Keratinocyte (primary cell): ENCODE results near the gene ZNF316. TPM values are rescaled to one million over a fixed set of nuclear protein-coding genes. Genes with fewer than 3 reads are reported as not detected.

ENCODE experiments used
- DNase-seq: peaks from one replicate; pipeline ENCODE4 v3.0.0-alpha.2; 2011; ENCODE audit warnings: low read depth, missing footprints, low spot score
- FAIRE-seq: peaks from 2 replicates; lab custom pipeline; 2011; peaks lifted over from hg19 to GRCh38; lab: Jason Lieb, UNC
- H2AFZ ChIP-seq: 2 replicates; pipeline ENCODE4 v1.6.0; 2012; ENCODE audit warnings: low read length, control low read depth, inconsistent platforms; ENCODE audit not compliant: control insufficient read depth
- H3K27ac ChIP-seq: 2 replicates; pipeline ENCODE4 v1.5.1; 2011; ENCODE audit warnings: low read length; ENCODE audit not compliant: control insufficient read depth, insufficient read depth
- H3K27me3 ChIP-seq: 3 replicates; pipeline ENCODE4 v1.6.0; 2011; ENCODE audit warnings: low read length; ENCODE audit not compliant: control insufficient read depth, insufficient read depth; ENCODE audit errors: extremely low read depth
- H3K36me3 ChIP-seq, 2 experiments: 2 replicates in 1 of 2; 3 replicates in 1 of 2; pipeline ENCODE4 v1.5.1; 2011; ENCODE audit warnings: low read length in 2 of 2, mild to moderate bottlenecking in 1 of 2; ENCODE audit not compliant: control insufficient read depth in 2 of 2, insufficient read depth in 2 of 2; ENCODE audit errors: extremely low read depth in 1 of 2
- H3K4me1 ChIP-seq: 3 replicates; pipeline ENCODE4 v1.5.1; 2011; ENCODE audit warnings: low read length; ENCODE audit not compliant: control insufficient read depth, insufficient read depth; ENCODE audit errors: extremely low read depth
- H3K4me2 ChIP-seq: 3 replicates; pipeline ENCODE4 v1.6.0; 2011; ENCODE audit warnings: low read depth, low read length; ENCODE audit not compliant: control insufficient read depth, insufficient read depth; ENCODE audit errors: extremely low read depth
- H3K4me3 ChIP-seq, 3 experiments: fragments of 200-600 bp in 1 of 3; sonication (generic) in 1 of 3; 2 replicates in 2 of 3; 3 replicates in 1 of 3; pipeline ENCODE4 v1.5.1; 2011 to 2016; ENCODE audit warnings: low read length in 3 of 3, mild to moderate bottlenecking in 3 of 3, control low read depth in 2 of 3, inconsistent platforms in 1 of 3, low read depth in 1 of 3, mixed read lengths in 1 of 3, mixed run types in 1 of 3, moderate library complexity in 1 of 3; ENCODE audit not compliant: control insufficient read depth in 2 of 3, insufficient read depth in 2 of 3; ENCODE audit errors: extremely low read depth in 1 of 3
- H3K79me2 ChIP-seq: 2 replicates; pipeline ENCODE4 v1.6.0; 2012; ENCODE audit warnings: low read length; ENCODE audit not compliant: control insufficient read depth, insufficient read depth
- H3K9ac ChIP-seq: 3 replicates; pipeline ENCODE4 v1.6.0; 2011; ENCODE audit warnings: low read length; ENCODE audit not compliant: control insufficient read depth, insufficient read depth; ENCODE audit errors: extremely low read depth
- H3K9me1 ChIP-seq: 3 replicates; pipeline ENCODE4 v1.6.0; 2011; ENCODE audit warnings: low read length; ENCODE audit not compliant: control insufficient read depth, insufficient read depth; ENCODE audit errors: extremely low read depth
- H3K9me3 ChIP-seq: 2 replicates; pipeline ENCODE4 v1.5.1; 2012; ENCODE audit warnings: low read depth, low read length; ENCODE audit not compliant: control insufficient read depth
- H4K20me1 ChIP-seq: 3 replicates; pipeline ENCODE4 v1.6.0; 2011; ENCODE audit warnings: low read length; ENCODE audit not compliant: control insufficient read depth, insufficient read depth; ENCODE audit errors: extremely low read depth
- CTCF ChIP-seq, 3 experiments: IDR thresholded peaks in 1 of 3; conservative IDR thresholded peaks in 1 of 3; optimal IDR thresholded peaks in 1 of 3; 2 replicates in 2 of 3; 3 replicates in 1 of 3; pipeline versions ENCODE3 to v1.5.1; 2011; ENCODE audit warnings: low read length in 3 of 3, mild to moderate bottlenecking in 3 of 3, moderate library complexity in 2 of 3, control low read depth in 1 of 3, inconsistent platforms in 1 of 3; ENCODE audit not compliant: insufficient read depth in 2 of 3; ENCODE audit errors: extremely low read depth in 1 of 3
- EZH2 ChIP-seq: IDR thresholded peaks from one replicate; pipeline ENCODE4 v1.6.1; 2012; ENCODE audit warnings: inconsistent platforms, mild to moderate bottlenecking, low read length, moderate library complexity
- dilution Hi-C: fragments of 300-500 bp; cut with MboI; formaldehyde crosslinking; loops from one replicate; pipeline ENCODE4 v1.7.0; 2020; ENCODE audit warnings: low sequenced_read_pairs; ENCODE audit not compliant: extremely low pct_ligation_motif_present
- polyA plus RNA-seq, 5 experiments: library from polyadenylated mRNA; depleted of rRNA in 3 of 5; stranded (reverse) in 3 of 5; stranded (forward) in 1 of 5; unstranded in 1 of 5; fragments of >200 nt; gene quantifications; 1 replicate in 1 of 5; 2 replicates in 3 of 5; 3 replicates in 1 of 5; pipeline versions ENCODE4 v1.2.1 to v1.2.3, GENCODE V29; 2011 to 2012; ENCODE audit warnings: missing spikeins in 2 of 5, low read depth in 1 of 5, low replicate concordance in 1 of 5

ZNF316 gene
- polyA plus RNA-seq, 1 donor (not counting 4 experiments of a cell fraction or from before 2014, with no cell fraction given) = 5.1 TPM

- Histone ChIP-seq H3K27ac (no peak overlapping the region), H3K27me3 (peaks cover 25% of the 10 kb centered on the region), H3K4me3 (no peak overlapping the region), H3K4me2 (no peak overlapping the region), H3K9ac (no peak overlapping the region), H3K79me2 (no peaks in the 10 kb centered on the region), H4K20me1 (peaks cover 3% of the 10 kb centered on the region), H3K9me1 (no peaks in the 10 kb centered on the region), H3K36me3 (no peaks in the 10 kb centered on the region), H2AFZ (no peak overlapping the region), H3K9me3 (no peaks in the 10 kb centered on the region), H3K4me1 (no peaks in the 10 kb centered on the region)
- DNase-seq (no peak), FAIRE-seq (no peak)
- no peak for TF ChIP-seq EZH2
- TF ChIP-seq CTCF (optimal IDR thresholded peaks at IDR 0.05 in 1 of 3, IDR thresholded peaks at IDR 0.05 in 1 of 3, conservative IDR thresholded peaks at IDR 0.05 in 1 of 3; ENCODE audit: extremely low read depth in 1 of 3, insufficient read depth in 2 of 3, low read length in 3 of 3) = no peak
- dilution Hi-C loops = no loop called here
Observed at GRCh38 chr7:6619961-6620360, 17.2 kb upstream of the ZNF316 start.

- dilution Hi-C loops = no loop called here
- Histone ChIP-seq H3K9me3 (no peaks in the 10 kb centered on the region), H3K4me3 (no peak overlapping the region), H3K9ac (no peak overlapping the region), H3K36me3 (no peaks in the 10 kb centered on the region), H2AFZ (no peak overlapping the region), H3K79me2 (no peaks in the 10 kb centered on the region), H3K4me2 (no peak overlapping the region), H3K27ac (no peak overlapping the region), H4K20me1 (peaks cover 3% of the 10 kb centered on the region), H3K27me3 (peaks cover 13% of the 10 kb centered on the region), H3K4me1 (no peaks in the 10 kb centered on the region), H3K9me1 (no peaks in the 10 kb centered on the region)
- DNase-seq (no peak), FAIRE-seq (no peak)
- TF ChIP-seq EZH2 = no peak
- no peak for TF ChIP-seq CTCF (optimal IDR thresholded peaks at IDR 0.05 in 1 of 3, IDR thresholded peaks at IDR 0.05 in 1 of 3, conservative IDR thresholded peaks at IDR 0.05 in 1 of 3; ENCODE audit: extremely low read depth in 1 of 3, insufficient read depth in 2 of 3, low read length in 3 of 3)
Observed at GRCh38 chr7:6621195-6622133, 15.7 kb upstream of the ZNF316 start.
